IPS-NIHi7 (cell line): Measurements from ENCODE around the gene PLEKHA7.
"Not testable (repeated sequence)": the region's sequence is repeated elsewhere in the genome, so short reads cannot be mapped to it uniquely, and the experiment has no call there.

Experiments
- DNase-seq: peaks from one replicate; pipeline ENCODE4 v3.0.0; 2012; ENCODE audit warnings: mixed read lengths; ENCODE audit errors: extremely low spot score

The PLEKHA7 gene

GRCh38 chr11:17014321-17014832 is at the start of gene PLEKHA7:
Gene PLEKHA7, minus strand, starts transcription at chr11:17014414. Its CDS starts 13 bp downstream, at chr11:17014401.
- DNase-seq: peak; percentile 58

GRCh38 chr11:17063171-17064002 is 49.2 kb upstream of the PLEKHA7 start:
- peak; percentile 84 for DNase-seq

DNA sequence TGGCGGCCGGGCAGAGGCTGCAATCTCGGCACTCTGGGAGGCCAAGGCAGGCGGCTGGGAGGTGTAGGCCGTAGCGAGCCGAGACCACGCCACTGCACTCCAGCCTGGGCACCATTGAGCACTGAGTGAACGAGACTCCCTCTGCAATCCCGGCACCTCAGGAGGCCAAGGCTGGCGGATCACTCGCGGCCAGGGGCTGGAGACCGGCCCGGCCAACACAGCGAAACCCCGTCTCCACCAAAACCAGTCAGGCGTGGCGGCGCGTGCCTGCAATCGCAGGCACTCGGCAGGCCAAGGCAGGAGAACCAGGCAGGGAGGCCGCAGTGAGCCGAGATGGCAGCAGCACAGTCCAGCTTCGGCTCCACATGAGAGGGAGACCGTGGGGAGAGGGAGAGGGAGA is 36.9 kb upstream of the PLEKHA7 start:
- DNase-seq: not testable (repeated sequence)

DNA sequence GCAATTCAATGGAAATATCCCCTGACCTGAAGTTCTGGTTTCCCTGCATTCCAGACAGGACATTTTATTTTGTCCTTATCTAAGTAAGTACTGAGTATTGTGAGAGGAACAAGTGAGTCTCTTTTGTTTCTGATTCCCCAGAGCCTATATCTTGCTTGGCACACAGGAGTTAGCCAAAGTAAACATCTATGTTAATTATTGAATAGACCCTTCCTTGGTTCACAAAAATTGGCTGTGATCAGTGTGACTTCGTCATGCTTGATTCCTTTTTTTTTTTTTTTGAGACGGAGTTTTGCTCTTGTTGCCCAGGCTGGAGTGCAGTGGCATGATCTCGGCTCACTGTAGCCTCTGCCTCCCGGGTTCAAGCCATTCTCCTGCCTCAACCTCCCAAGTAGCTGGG is 34.3 kb upstream of the PLEKHA7 start:
- DNase-seq: not testable (repeated sequence)

DNA sequence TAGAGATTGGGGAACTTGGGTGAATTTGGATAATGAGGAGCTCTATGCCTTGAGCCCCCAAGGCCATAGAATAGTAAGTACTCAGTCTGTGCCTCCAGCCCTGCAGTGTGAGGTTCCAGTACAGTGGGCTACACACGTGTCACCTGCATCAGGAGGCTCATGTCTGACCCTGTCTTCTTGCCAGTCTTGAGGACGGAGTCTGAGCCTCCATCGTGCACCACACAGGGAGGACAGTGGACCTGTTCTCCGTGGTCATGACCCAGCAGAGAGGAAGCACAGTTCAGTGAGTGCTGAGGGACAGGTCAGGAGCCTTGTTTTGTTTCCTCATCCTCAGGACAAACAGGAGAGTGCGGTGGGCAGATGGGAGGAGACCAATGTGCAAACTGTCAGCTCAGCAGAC is 32.5 kb upstream of the PLEKHA7 start:
- no peak for DNase-seq

- DNase-seq: no peak
Measured at GRCh38 chr11:17036666-17037658, 22.7 kb upstream of the PLEKHA7 start.

DNA sequence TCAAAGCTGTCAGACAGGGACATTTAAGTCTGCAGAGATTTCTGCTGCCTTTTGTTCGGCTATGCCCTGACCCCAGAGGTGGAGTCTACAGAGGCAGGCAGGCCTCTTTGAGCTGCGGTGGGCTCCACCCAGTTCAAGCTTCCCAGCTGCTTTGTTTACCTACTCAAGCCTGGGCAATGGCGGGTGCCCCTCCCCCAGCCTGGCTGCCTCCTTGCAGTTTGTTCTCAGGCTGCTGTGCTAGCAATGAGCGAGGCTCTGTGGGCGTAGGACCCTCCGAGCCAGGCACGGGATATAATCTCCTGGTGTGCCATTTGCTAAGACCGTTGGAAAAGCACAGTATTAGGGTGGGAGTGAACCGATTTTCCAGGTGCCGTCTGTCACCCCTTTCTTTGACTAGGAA is 19.8 kb upstream of the PLEKHA7 start:
- DNase-seq: not testable (repeated sequence)

GRCh38 chr11:17026487-17027082 is 12.4 kb upstream of the PLEKHA7 start:
- no peak for DNase-seq

GRCh38 chr11:17024924-17025323 is 10.7 kb upstream of the PLEKHA7 start:
- no peak for DNase-seq

DNA sequence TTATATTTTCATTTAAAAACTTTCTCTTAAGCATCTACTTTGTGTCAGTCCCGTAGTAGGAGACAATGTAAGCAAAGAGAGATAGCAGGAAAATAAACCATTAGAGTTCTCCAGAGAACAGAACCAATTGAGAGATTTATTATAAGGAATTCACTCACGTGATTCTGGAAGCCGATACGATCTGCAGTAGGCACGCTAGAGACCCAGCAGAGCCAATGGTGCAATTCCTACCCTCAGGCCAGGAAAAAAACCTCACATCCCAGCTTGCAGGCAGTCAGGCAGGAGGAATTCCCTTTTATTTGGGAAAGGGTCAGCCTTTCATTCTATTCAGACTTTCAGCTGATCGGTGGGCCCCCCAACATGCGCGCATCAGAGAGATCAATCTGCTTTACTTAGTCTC is 7.3 kb upstream of the PLEKHA7 start:
- peak; percentile 36 for DNase-seq

GRCh38 chr11:17020831-17021230 is 6.6 kb upstream of the PLEKHA7 start:
- no peak for DNase-seq

DNA sequence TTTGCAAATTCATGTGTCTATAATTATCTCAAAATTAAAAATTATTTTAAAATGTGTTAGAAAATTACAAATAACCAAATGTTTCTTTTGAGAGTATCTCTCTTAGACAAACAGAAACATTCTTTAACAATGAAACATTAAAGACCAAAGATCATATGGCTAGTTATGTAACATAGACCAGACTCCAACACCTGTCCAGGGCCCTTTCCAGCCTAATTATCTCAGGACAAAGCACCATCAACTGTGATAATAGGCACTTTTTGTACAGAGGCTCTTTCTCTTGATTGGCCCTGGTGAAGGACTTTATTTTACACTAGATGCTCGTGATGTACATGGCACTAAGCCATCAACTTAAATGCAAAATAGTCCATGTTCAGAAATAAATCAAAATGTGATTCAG is 5.0 kb upstream of the PLEKHA7 start:
- no peak for DNase-seq

GRCh38 chr11:17015627-17016126 is 1.5 kb upstream of the PLEKHA7 start:
- DNase-seq: no peak

DNA sequence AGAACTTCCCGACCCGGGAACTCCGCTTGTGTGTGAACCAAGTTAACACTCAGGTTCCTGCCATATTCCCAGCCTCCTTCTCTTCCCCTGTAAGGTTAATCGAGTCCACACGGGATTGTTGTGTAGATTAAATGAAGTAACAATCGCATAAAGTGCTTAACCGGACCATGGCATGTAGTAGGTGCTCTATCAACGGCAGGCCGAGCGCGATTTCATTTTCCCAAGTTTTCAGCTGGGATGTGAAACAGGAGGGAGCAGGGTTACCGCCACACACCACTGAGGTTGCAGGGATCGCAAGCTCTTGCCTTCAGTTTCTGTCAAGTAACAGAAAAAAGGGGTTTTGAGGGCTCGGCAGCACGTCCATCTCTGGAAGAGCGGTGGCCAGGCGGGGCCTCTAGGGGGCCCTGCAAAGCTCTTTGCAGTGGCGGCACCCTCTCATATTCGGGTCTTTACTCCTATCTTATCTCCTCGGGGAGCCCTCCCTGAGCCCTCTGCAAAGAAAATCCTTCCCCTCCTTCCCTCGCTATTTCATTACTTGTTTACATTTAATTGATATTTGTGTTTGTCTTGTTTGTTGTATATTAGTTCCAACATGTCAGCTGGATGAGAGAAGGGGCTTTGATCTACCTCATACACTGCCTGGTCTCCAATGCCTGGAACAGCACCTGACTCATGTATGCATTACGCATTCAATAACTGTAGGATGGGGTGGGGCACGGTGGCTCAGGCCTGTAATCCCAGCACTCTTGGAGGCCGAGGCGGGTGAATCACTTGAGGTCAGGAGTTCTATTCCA is 816 bp upstream of the PLEKHA7 start:
- DNase-seq: peak; percentile 76

- DNase-seq: peak; percentile 43
Measured at GRCh38 chr11:17013548-17014320, 480 bp downstream of the PLEKHA7 start.

DNA sequence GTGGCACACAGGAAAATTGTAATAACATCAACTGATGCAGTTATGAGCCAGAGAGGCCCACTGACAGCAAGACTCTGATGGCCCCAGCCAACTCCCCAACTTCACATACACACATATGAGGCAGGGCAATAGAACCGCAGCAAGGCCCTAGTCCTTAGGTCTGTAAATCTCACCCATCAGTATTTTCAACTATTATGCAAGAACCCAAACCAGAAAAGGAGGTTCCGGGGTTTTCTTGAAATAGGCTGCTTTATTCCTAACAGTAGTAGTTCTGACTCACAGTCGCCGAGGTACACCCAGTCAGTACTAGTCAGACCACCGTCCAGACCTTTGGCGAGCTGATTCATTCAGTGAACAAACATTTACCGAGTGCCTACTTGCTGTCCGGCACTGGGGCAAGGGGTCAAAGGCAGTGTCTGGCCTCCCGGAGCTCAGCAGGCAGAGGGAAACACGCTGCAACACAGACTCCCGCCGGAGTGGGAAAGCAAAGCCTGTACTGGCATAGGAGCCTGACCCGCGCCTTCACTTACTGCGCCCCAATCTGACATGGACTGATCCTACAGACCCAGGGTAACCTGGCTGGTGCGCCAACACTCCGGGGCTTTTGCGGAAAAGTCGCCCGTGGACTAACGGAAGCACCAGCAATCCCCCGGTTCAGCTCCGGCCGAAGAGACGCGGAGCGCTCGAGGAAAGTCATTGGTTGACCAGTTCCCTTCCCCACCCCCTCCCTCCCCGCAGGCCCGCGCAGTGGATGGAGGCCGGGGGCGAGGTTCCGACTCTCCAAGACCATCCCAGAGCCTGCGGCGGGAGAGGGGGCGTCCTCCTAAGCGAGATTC is 1.3 kb downstream of the PLEKHA7 start:
- DNase-seq: peak; percentile 51

GRCh38 chr11:17012179-17012578 is 2.0 kb downstream of the PLEKHA7 start:
- DNase-seq: no peak

- no peak for DNase-seq
Measured at GRCh38 chr11:17010851-17011420, 3.3 kb downstream of the PLEKHA7 start.

DNA sequence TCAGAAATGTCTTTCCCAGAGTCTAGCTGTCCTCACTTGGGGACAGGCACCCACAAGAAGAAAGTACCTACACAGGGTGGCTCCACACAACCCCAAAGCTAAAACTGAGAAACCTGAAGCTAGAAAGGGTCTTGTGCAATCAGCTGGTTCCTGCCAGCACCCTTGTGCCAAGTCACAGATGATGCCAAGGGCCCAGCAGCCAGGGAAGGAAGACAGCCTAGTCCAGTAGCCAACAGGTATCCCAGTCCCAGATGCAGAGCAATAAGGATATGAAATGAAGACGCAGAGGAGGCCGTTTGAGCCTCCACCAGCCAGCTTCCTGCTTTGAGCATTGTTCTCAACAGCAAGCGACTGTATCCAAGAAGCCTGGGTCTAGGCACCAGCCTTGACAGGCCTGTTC is 6.1 kb downstream of the PLEKHA7 start:
- DNase-seq: no peak
